IMR-90 (cell line): Measurements from ENCODE around the gene TBC1D24. TPM values are rescaled to one million over a fixed set of nuclear protein-coding genes. Genes with fewer than 3 reads are reported as not detected.

Experiments
- ATAC-seq: fragments of 200-7000 bp; cut with Tn5 transposase; 2 replicates; pipeline ENCODE4 v1.9.1; 2020; ENCODE audit warnings: low read depth, mild to moderate bottlenecking, moderate library complexity
- BruUV-seq: library from RNA; stranded (reverse); fragments of 400-500 nt; replicated peaks from 2 replicates; lab custom pipeline; 2021; lab: Mats Ljungman, UMichigan
- CTCF ChIA-PET: fragments of 300-600 bp; formaldehyde crosslinking; extraction: SDS; loops from one replicate; lab custom pipeline; 2021; ENCODE audit warnings: antibody characterized with exemption; lab: Yijun Ruan, JAX
- POLR2A ChIA-PET: fragments of 300-600 bp; sonication (Branson Sonifier 250); formaldehyde crosslinking; loops from one replicate; lab custom pipeline; 2022; ENCODE audit warnings: antibody characterized with exemption; ENCODE audit not compliant: unreplicated experiment; lab: Charles Lee
- DNase-seq: peaks from one replicate; pipeline ENCODE4 v3.0.0; 2013
- H2AFZ ChIP-seq: replicated peaks from 2 replicates; pipeline ENCODE3; 2013; ENCODE audit warnings: low read length, mild to moderate bottlenecking; ENCODE audit not compliant: poor library complexity
- H2AK5ac ChIP-seq: 2 replicates; pipeline ENCODE4 v1.6.1; 2013; ENCODE audit warnings: low read depth, low read length, inconsistent platforms
- H2AK9ac ChIP-seq: replicated peaks from 2 replicates; pipeline ENCODE3; 2013; ENCODE audit warnings: mild to moderate bottlenecking, low read depth, low read length, moderate library complexity; ENCODE audit not compliant: poor library complexity
- H2BK120ac ChIP-seq: 2 replicates; pipeline ENCODE4 v1.6.1; 2013; ENCODE audit warnings: low read depth, low read length, inconsistent platforms
- H2BK15ac ChIP-seq: 3 replicates; pipeline ENCODE4 v1.6.1; 2013; ENCODE audit warnings: low read depth, low read length, inconsistent platforms
- H2BK20ac ChIP-seq: 2 replicates; pipeline ENCODE4 v1.6.1; 2013; ENCODE audit warnings: low read depth, mild to moderate bottlenecking, inconsistent platforms, low read length, moderate library complexity
- H2BK5ac ChIP-seq: 2 replicates; pipeline ENCODE4 v1.6.1; 2013; ENCODE audit warnings: mild to moderate bottlenecking, low read depth, low read length, inconsistent platforms; ENCODE audit not compliant: poor library complexity, severe bottlenecking
- H3K14ac ChIP-seq: replicated peaks from 2 replicates; pipeline ENCODE4 v1.6.1; 2013; ENCODE audit warnings: low read depth, low read length, inconsistent platforms
- H3K18ac ChIP-seq: 2 replicates; pipeline ENCODE4 v1.6.1; 2013; ENCODE audit warnings: low read depth, low read length, control low read depth
- H3K23ac ChIP-seq: 2 replicates; pipeline ENCODE4 v1.6.1; 2013; ENCODE audit warnings: low read depth, low read length, inconsistent platforms
- H3K27ac ChIP-seq: 2 replicates; pipeline ENCODE4 v1.5.1; 2013; ENCODE audit warnings: mild to moderate bottlenecking, control low read depth, low read length; ENCODE audit not compliant: insufficient read depth
- H3K27me3 ChIP-seq: 2 replicates; pipeline ENCODE4 v1.6.1; 2013; ENCODE audit warnings: low read length; ENCODE audit not compliant: control insufficient read depth, insufficient read depth
- H3K36me3 ChIP-seq: 2 replicates; pipeline ENCODE4 v1.6.1; 2013; ENCODE audit warnings: low read length, mixed read lengths; ENCODE audit not compliant: control insufficient read depth, insufficient read depth
- H3K4ac ChIP-seq: 2 replicates; pipeline ENCODE4 v1.6.1; 2013; ENCODE audit warnings: low read depth, low read length, inconsistent platforms
- H3K4me1 ChIP-seq: 2 replicates; pipeline ENCODE4 v1.6.1; 2013; ENCODE audit warnings: low read length, mixed read lengths; ENCODE audit not compliant: control insufficient read depth, insufficient read depth
- H3K4me2 ChIP-seq: 2 replicates; pipeline ENCODE4 v1.6.1; 2013; ENCODE audit warnings: low read depth, mild to moderate bottlenecking, control low read depth, low read length, moderate library complexity
- H3K4me3 ChIP-seq: 2 replicates; pipeline ENCODE4 v1.5.1; 2013; ENCODE audit warnings: low read depth, mild to moderate bottlenecking, control low read depth, low read length, moderate library complexity; ENCODE audit not compliant: insufficient read depth
- H3K56ac ChIP-seq: 2 replicates; pipeline ENCODE4 v1.6.1; 2013; ENCODE audit warnings: low read length, inconsistent platforms; ENCODE audit not compliant: insufficient read depth; ENCODE audit errors: extremely low read depth
- H3K79me1 ChIP-seq, 2 experiments: 2 replicates each; pipeline ENCODE4 v1.6.1; 2013; ENCODE audit warnings: low read length in 2 of 2, inconsistent platforms in 1 of 2, low read depth in 1 of 2
- H3K9ac ChIP-seq: 2 replicates; pipeline ENCODE4 v1.6.1; 2013; ENCODE audit warnings: low read depth, low read length, control low read depth
- H3K9me1 ChIP-seq: 2 replicates; pipeline ENCODE4 v1.6.1; 2013; ENCODE audit warnings: low read length, inconsistent platforms; ENCODE audit not compliant: insufficient read depth
- H3K9me3 ChIP-seq: 2 replicates; pipeline ENCODE4 v1.6.1; 2013; ENCODE audit warnings: low read length; ENCODE audit not compliant: control insufficient read depth, insufficient read depth
- H4K20me1 ChIP-seq: 2 replicates; pipeline ENCODE4 v1.6.1; 2013; ENCODE audit warnings: low read length, inconsistent platforms; ENCODE audit not compliant: insufficient read depth
- H4K5ac ChIP-seq: 2 replicates; pipeline ENCODE4 v1.6.1; 2013; ENCODE audit warnings: mild to moderate bottlenecking, low read depth, low read length, control low read depth
- H4K8ac ChIP-seq, 2 experiments: 2 replicates each; pipeline ENCODE4 v1.6.1; 2013; ENCODE audit warnings: low read depth in 2 of 2, low read length in 2 of 2, control low read depth in 1 of 2, inconsistent platforms in 1 of 2
- H4K91ac ChIP-seq: 2 replicates; pipeline ENCODE4 v1.6.1; 2013; ENCODE audit warnings: low read depth, low read length, inconsistent platforms; ENCODE audit not compliant: insufficient read depth
- BHLHE40 ChIP-seq: fragments of 150-350 bp; IDR thresholded peaks from 2 replicates; pipeline ENCODE4 v1.6.1; 2016; ENCODE audit warnings: mild to moderate bottlenecking, low read depth, low read length
- CEBPB ChIP-seq: IDR thresholded peaks from 2 replicates; pipeline ENCODE4 v1.6.1; 2012; ENCODE audit warnings: low read depth, low read length, improper control_type of control experiment
- CHD1 ChIP-seq: IDR thresholded peaks from 2 replicates; pipeline ENCODE4 v1.6.1; 2012; ENCODE audit warnings: low read depth, low read length, improper control_type of control experiment
- CTCF ChIP-seq: conservative IDR thresholded peaks from 2 replicates; pipeline ENCODE4 v1.5.1; 2012; ENCODE audit warnings: mild to moderate bottlenecking, low read depth, low read length, improper control_type of control experiment
- ELK1 ChIP-seq: fragments of 150-350 bp; IDR thresholded peaks from 2 replicates; pipeline ENCODE4 v1.6.1; 2016; ENCODE audit warnings: low read depth, mild to moderate bottlenecking, low read length, moderate library complexity, borderline replicate concordance
- FOS ChIP-seq: fragments of 150-350 bp; IDR thresholded peaks from 2 replicates; pipeline ENCODE4 v1.6.1; 2016; ENCODE audit warnings: low read depth, low read length
- MAFK ChIP-seq: IDR thresholded peaks from 2 replicates; pipeline ENCODE4 v1.6.1; 2012; ENCODE audit warnings: low read depth, low read length, improper control_type of control experiment
- MAZ ChIP-seq: IDR thresholded peaks from 2 replicates; pipeline ENCODE4 v1.6.1; 2012; ENCODE audit warnings: low read depth, mild to moderate bottlenecking, low read length, improper control_type of control experiment, moderate library complexity, borderline replicate concordance
- MXI1 ChIP-seq: IDR thresholded peaks from 2 replicates; pipeline ENCODE4 v1.6.1; 2012; ENCODE audit warnings: low read depth, mild to moderate bottlenecking, low read length, moderate library complexity, borderline replicate concordance
- NFE2L2 ChIP-seq: fragments of 150-350 bp; IDR thresholded peaks from 2 replicates; pipeline ENCODE4 v1.6.1; 2016; ENCODE audit warnings: low read depth, mild to moderate bottlenecking, low read length
- POLR2A ChIP-seq: IDR thresholded peaks from 2 replicates; pipeline ENCODE4 v1.6.1; 2012; ENCODE audit warnings: mild to moderate bottlenecking, low read depth, low read length
- RAD21 ChIP-seq: IDR thresholded peaks from 2 replicates; pipeline ENCODE4 v1.6.1; 2012; ENCODE audit warnings: low read length, improper control_type of control experiment
- RCOR1 ChIP-seq: IDR thresholded peaks from 2 replicates; pipeline ENCODE4 v1.6.1; 2012; ENCODE audit warnings: mild to moderate bottlenecking, low read length, improper control_type of control experiment; ENCODE audit not compliant: insufficient replicate concordance
- RFX5 ChIP-seq: IDR thresholded peaks from 2 replicates; pipeline ENCODE4 v1.8.0; 2012; ENCODE audit warnings: low read depth, mild to moderate bottlenecking, low read length, moderate library complexity
- SMC3 ChIP-seq: fragments of 150-350 bp; IDR thresholded peaks from 2 replicates; pipeline ENCODE4 v1.6.1; 2016; ENCODE audit warnings: low read depth, mild to moderate bottlenecking, antibody characterized with exemption, low read length, moderate library complexity
- USF2 ChIP-seq: fragments of 150-350 bp; IDR thresholded peaks from 2 replicates; pipeline ENCODE4 v1.6.1; 2017; ENCODE audit warnings: mild to moderate bottlenecking, antibody characterized with exemption, low read length, low read depth
- WGBS, 2 experiments: methylation state at CpG; one replicate each; pipeline versions ENCODE4 v1.1.5 to v1.1.7; 2013; ENCODE audit warnings: missing lambda C conversion rate in 2 of 2; ENCODE audit not compliant: insufficient read length in 1 of 2; ENCODE audit errors: extremely low coverage in 2 of 2; 5-methylcytosine and 5-hydroxymethylcytosine counted together
- dilution Hi-C: fragments of 300-500 bp; cut with HindIII; formaldehyde crosslinking; loops from one replicate; pipeline ENCODE4 v1.14.3; 2018; ENCODE audit warnings: low sequenced_read_pairs; ENCODE audit not compliant: unreplicated experiment
- in situ Hi-C: fragments of 300-500 bp; cut with MboI; formaldehyde crosslinking; loops from 3 replicates; pipeline ENCODE4 v1.14.3; 2019; ENCODE audit warnings: low sequenced_read_pairs, inconsistent platforms, mixed read lengths
- intact Hi-C: fragments of 100-400 bp; cut with micrococcal nuclease; formaldehyde crosslinking; loops from 2 replicates; pipeline ENCODE4 v1.10.0; 2022
- polyA plus RNA-seq, 3 experiments: library from polyadenylated mRNA; depleted of rRNA; stranded (reverse); fragments of >200 nt; gene quantifications; 2 replicates each; pipeline ENCODE4 v1.2.3, GENCODE V29; 2012; ENCODE audit warnings: low replicate concordance in 1 of 3
- total RNA-seq: library from RNA; depleted of rRNA; stranded (reverse); fragments of >200 nt; gene quantifications from 2 replicates; pipeline ENCODE4 v1.2.3, GENCODE V29; 2012

TBC1D24 gene
- total and polyA plus RNA-seq, 2 of the 4 experiments (the other 2 are of a cell fraction): 7.5 to 13.4 TPM

DNA sequence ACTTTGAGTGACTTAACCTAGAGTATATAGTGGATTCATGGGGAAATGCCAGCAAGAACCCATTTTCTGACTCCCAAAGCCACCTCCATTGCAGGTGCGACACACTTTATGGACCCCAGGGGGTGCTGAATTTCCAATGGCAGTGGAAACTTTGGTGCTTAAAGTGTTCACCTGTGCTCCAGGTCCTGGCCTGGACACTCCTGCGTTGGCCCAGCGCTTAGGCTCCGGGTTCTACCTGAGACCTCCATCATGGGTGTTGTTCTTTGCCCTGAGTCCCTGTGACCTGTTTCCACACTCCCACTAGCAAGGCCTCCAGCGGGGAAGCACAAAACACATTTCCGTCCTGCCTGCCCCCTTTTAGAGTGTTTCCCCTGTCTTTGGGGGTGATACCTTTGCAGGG, 42.6 kb upstream of the TBC1D24 start:
- no peak overlapping the region for H3K9ac ChIP-seq
- intact Hi-C loops (no loop called here), in situ Hi-C loops (no loop called here), dilution Hi-C loops (no loop called here)
- no peak overlapping the region for H2BK15ac ChIP-seq
- peaks cover 4% of the 10 kb centered on the region for H3K4me1 ChIP-seq
- no peak overlapping the region for H3K4me2 ChIP-seq
- POLR2A ChIA-PET: no interaction called here
- H2AK9ac ChIP-seq: peak overlapping the region; percentile 39
- no peak overlapping the region for H3K4me3 ChIP-seq
- no peak overlapping the region for H3K23ac ChIP-seq
- no peaks in the 10 kb centered on the region for H3K27me3 ChIP-seq
- no peak overlapping the region for H3K18ac ChIP-seq
- TF ChIP-seq BHLHE40 (no peak), MXI1 (no peak), CEBPB (no peak), RFX5 (no peak), MAFK (no peak), NFE2L2 (no peak), RAD21 (no peak), POLR2A (no peak), RCOR1 (no peak), CHD1 (no peak), CTCF (no peak), SMC3 (no peak), USF2 (no peak), FOS (no peak), ELK1 (no peak), MAZ (no peak)
- no peak overlapping the region for H2AFZ ChIP-seq
- 0 out of 2 replicates have a peak, but pooled peaks cover 3% of the 10 kb centered on the region for H4K20me1 ChIP-seq
- no TSS peak for BruUV-seq
- peaks cover 24% of the 10 kb centered on the region for H3K36me3 ChIP-seq
- no peak overlapping the region for H4K8ac ChIP-seq
- H3K56ac ChIP-seq: no peak overlapping the region
- no peaks in the 10 kb centered on the region for H3K9me3 ChIP-seq
- no peak overlapping the region for H2BK20ac ChIP-seq
- ATAC-seq (no peak), DNase-seq (no peak)
- no peak overlapping the region for H4K91ac ChIP-seq
- H3K9me1 ChIP-seq: peaks cover 9% of the 10 kb centered on the region; the same call in 1 of the 2 replicates
- no peak overlapping the region for H2AK5ac ChIP-seq
- no peak overlapping the region for H3K4ac ChIP-seq
- no peak overlapping the region for H2BK120ac ChIP-seq
- no peak overlapping the region for H3K27ac ChIP-seq
- no peak overlapping the region for H2BK5ac ChIP-seq
- no peak overlapping the region for H4K5ac ChIP-seq
- H3K79me1 ChIP-seq: peaks cover 57 to 66% of the 10 kb centered on the region in 2 experiments
- WGBS, 2 experiments: 100% methylated on average over 1 of the region's 6 CpGs; no CpG with 5 or more reads in 1 of the 2 experiments
- no peak overlapping the region for H3K14ac ChIP-seq
- CTCF ChIA-PET: interaction anchor here (0.7 kb wide), 1 partner anchor 238 kb away, joined by 3 read pairs; no protein-coding TSS in a partner anchor
